Loucy (cell line): ENCODE data around the gene MYH3.

ENCODE experiments used
- CTCF ChIP-seq: fragments of 200-600 bp; sonication (generic); conservative IDR thresholded peaks from 2 replicates; pipeline ENCODE4 v1.5.1; 2014; ENCODE audit warnings: mild to moderate bottlenecking, antibody characterized with exemption, low read length
- EZH2phosphoT487 ChIP-seq: fragments of 200-600 bp; IDR thresholded peaks from 2 replicates; pipeline ENCODE4 v1.6.1; 2018; ENCODE audit warnings: antibody characterized with exemption, mild to moderate bottlenecking, moderate library complexity, borderline replicate concordance

- TF ChIP-seq CTCF (no peak; the same call in 1 of the 2 replicates), EZH2phosphoT487 (no peak)
Measured at GRCh38 chr17:10697092-10698081, 40.3 kb upstream of the MYH3 start, which contains the start of the genes ADPRM and SCO1.
